Right forelimb (tissue), 1 donor: ENCODE measurements around the gene KLF1.
A peak's percentile ranks its signal among the peaks of the same experiment; 100 is the strongest.
"Not testable (repeated sequence)": the region's sequence is repeated elsewhere in the genome, so short reads cannot be mapped to it uniquely, and the experiment has no call there.

ENCODE experiments used
- DNase-seq: peaks from one replicate; pipeline ENCODE4 v3.0.0-alpha.2; 2018

KLF1 gene

DNA sequence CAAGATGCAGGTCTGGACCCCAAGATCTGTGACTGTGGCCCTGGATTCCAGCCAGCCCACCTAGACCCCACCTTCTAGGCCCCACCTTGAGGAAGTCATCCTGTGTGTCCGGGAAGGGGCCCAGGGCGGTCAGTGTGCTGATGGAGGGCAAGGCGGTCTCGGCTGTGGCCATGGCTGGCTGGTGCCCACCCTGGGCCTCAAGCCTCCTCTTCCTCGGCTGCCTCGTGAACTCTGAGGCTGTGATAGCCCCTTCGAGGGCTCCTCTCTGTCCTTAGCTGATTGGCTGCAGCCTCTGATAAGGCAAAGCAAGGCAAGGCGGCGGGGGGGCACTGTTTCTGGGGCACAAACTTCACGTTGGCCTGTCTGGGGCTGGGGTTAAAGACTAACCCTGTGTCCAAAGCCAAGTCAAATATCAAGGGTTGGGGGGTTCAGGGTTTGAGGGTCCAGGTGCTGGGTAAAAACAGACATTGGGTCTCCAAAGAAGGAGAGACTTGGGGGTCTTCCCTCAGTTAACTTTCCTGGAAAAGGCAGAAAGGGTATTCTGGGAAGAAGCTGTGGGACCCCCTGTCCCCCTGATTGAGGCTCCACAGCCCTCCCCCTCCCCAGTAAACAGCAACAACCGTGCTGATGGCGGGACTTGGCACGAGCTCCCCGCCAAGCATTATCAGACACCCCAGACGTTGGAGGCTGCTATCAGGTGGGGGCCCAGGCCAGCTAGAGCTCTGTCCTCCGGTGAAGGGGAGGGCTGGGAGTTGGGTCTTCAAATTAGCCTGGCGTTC lies at the start of gene KLF1:
Gene KLF1, minus strand, starts transcription at position 233 of the 779 bp plus-strand sequence. Its CDS starts 61 bp downstream, at position 172.
- DNase-seq = no peak

DNA sequence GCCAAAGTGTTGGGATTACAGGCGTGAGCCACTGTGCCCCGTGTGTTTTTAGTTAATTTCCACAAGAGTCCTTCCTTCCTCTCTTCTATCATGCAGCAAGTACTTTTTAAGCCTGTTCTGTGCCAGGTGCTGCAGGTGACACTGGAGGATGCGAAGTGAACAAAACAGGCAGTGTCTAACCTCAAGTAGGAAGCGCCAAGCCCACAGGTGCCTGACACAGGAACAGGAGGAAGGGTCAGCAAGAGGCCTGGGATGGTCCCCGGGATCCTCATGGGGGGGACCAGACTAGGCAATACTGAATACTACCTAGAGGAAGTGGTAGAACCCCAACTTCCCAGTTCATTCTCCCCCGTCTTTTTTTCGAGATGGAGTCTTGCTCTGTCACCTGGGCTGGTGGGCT lies 49.6 kb upstream of the KLF1 start:
- DNase-seq = no peak

DNA sequence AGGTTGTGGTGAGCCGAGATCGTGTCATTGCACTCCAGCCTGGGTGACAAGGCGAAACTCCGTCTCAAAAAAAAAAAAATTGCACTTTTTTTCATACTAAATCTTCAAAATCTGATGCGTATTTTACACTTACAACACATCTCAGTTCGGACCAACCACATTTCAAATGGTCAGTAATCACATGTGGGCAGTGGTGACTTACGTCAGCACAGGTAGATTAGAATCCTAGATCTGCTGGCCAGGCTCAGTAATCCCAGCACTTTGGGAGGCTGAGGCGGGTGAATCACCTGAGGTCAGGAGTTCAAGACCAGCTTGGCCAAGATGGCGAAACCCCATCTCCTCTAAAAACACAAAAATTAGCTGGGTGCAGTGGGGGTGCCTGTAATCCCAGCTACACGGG lies 48.1 kb upstream of the KLF1 start:
- DNase-seq = no peak

DNA sequence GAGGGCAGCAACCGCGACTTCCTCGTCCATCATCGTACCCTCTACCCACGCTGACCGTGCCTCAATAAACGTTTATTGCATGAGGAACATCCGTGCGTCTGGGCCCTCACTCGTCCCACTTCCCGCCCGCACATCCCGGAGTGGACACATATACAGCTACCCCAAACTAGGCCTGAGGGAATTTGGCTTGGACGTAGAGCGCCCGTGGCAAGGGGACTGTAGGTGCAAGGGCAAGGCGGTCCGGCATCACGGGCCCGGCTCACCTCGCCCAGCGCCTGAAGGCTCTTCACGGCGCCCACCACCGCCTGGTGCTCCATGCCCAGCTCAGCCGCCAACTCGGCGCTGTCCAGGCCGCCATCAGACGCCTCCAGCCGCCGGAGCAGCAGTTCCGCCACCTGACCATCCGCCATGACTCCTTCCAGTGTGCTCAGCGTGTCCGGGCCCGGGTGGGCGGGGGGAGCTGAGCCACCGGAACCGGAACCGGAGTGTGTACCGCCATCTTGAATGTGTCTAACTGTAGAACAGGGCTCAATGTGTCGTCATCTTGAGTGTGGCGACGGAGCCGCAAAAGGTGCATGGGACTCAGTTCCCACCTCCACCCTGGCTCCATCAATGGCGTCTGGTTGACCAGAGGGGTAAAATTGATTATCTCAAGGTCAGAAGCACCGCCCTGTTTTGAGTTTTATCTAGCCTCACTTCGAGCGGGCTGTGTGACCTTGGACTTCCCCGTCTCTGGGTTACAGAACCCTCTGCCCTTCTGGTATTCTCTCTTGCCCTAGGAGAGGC lies 46.5 kb upstream of the KLF1 start, which contains the start of gene FARSA:
Gene FARSA, minus strand, starts transcription at position 425 of the 786 bp plus-strand sequence. Its CDS starts 15 bp downstream, at position 410.
- DNase-seq = peak; percentile 96

DNA sequence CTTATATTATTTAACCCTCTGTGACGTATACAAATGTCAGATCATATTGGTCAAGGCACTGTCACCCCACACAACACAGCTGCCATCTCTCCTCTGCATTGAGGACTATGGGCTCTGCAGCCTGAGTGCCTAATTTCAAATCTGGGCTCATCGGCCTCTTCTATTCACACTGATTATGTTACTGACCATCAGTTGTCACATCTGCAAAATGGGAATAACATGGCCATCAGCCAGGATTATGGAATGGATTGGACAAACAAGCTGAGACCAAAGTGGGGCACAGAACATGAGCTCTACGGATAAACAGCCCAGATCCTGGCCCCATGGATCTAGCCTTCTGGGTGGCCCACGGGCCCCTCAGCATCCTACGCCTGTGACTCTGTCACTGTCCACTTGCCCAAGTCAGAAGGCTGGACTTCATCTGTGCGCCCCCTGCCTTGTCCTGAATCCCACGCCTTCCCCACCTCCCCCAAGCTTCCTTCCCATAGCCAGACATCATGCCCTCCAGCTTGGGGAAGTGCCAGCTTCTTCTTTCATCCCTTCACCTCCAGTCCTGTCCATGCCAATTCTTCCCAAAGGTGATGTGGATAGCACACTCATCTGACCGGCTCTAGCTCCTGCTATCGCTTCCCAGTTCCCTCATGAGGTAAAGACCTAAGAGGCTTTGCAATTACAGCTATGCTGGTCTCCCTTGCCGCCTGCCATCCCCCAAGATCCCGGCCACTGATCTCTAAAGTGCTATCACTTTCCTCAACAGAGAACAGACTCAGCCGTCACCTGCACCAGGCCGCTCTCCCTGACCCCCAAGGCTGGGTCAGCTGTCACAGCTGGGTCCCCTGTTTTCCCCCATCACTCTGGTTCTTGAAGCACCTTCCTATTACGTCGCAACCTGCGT lies 45.6 kb upstream of the KLF1 start:
- no peak for DNase-seq

DNA sequence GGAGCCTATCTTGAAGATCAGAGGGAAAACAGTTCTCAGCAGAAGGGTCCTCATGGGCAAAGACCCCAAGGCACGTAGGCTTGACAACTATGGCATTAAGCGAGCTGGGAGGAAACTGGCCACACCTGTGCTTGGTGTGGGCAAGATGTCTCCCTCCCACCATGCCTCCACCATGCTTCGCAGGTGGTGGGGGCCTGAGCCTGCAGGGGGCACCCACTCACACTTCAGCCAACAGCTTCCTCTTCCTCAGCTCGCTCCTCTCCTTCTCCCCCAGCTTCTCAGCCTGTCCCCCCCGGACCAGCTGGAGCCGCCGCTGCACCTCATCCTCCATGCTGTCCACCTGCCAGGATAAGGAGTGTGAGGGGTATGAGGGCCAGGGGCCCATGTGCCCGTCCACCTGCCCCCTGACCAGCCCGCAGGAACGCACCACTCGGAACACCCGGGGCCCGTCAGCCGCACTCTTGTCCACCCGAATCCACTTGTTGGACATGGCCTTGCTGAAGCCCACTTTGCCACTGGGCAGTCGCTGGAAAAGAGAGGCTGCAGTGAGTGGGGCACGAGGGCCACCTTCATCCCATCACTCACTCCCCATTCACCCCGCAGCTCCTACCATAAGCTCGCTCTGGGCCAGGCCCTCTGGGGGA lies 43.1 kb upstream of the KLF1 start:
- DNase-seq = no peak

DNA sequence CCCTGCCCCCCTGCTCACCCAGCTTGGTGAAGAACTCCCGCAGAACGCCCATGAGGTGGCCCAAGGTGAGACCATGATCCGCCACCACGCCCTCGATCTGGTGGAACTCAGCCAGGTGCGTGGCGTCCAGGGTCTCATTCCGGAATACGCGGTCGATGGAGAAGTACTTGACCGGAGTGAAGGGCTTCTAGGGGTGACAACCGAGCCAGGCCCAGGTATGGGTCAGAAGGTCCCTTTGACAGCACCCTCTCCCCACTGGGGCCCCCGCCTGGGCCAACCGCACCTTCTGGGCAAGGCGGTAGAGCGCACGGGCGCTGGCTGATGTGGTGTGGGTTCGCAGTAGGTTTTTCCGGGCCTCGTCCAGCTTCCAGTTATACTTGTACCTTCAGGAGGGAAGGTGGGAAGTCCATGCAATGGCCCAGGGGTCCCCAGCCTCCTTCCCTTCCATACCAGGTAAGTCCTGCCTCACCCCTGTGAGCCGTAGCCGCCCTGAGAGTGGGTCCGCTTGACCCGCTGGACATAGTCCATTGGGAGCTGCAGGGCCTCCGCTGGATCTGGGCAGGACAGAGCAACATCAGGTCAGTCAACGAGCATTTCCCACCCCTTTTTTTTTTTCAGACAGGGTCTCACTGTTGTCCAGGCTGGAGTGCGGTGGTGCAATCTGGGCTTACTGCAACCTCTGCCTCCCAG lies 37.8 kb upstream of the KLF1 start:
- no peak for DNase-seq

DNA sequence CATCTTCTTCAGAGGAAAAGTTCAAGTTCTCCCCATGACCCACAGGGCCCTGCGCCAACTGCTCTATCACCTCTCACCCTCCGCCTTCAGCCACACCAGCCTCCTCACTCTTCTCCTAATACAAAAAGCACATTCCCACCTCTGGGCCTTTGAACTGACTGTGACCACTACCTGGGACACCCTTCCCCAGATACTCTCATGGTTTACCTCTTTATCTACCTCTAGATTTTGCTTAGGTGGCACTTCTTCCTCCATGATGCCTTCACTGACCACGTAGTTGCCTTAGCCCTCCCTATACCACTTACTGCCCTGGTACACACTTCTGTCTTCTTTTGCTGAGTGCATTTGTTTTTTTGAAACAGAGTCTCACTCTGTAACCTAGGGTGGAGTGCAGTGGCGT lies 36.0 kb upstream of the KLF1 start:
- DNase-seq = no peak

DNA sequence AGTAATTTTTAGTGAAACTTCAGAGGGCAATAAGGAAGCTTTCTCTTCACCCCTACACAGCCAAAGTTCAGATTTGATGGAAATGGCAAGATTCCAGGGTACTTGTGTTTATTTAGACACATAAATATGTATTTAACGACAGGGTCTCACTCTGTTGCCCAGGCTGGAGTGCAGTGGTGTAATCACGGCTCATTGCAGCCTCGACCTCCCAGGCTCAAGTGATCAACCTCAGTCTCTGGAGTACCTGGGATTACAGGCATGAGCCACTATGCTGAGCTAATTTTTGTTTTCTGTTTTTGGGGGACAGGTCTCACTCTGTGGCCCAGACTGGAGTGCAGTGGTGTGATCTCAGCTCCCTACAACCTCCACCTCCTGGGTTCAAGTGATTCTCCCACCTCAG lies 34.0 kb upstream of the KLF1 start:
- DNase-seq = no peak

DNA sequence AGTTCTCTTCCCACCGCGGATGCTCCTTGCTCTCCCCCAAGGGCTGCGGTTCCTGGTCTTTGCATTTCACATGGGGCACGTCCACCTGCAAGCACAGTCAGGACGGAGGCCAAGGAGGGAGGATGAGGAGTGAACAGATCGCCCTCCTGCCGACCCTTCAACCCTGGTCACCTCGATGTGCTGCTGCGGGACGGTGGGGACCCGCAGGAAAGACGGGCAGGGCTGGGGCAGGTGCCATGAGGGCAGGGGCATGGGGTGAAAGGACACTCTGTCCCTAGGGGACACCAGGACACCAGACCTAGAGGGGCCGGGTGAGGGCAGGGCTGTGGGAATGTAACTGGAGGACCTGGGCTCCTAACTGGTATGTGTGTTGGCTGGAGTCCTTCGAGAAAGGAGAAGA lies 31.3 kb upstream of the KLF1 start:
- DNase-seq = no peak

DNA sequence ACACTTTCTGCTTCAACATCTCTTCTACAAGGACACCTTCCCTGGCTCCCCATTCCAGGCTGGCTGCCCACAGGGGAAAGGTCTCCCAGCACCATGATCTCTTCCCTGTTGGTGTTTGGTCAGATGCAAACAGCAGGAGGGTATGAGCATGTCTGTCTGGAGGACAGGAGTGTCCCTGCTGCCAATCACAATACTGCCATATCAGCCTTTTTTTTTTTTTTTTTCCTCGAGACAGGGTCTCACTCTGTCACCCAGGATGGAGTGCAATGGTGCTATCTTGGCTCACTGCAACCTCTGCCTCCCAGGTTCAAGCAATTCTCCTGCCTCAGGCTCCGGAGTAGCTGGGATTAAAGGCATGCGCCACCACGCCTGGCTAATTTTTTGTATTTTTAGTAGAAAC lies 28.9 kb upstream of the KLF1 start:
- not testable (repeated sequence) for DNase-seq

DNA sequence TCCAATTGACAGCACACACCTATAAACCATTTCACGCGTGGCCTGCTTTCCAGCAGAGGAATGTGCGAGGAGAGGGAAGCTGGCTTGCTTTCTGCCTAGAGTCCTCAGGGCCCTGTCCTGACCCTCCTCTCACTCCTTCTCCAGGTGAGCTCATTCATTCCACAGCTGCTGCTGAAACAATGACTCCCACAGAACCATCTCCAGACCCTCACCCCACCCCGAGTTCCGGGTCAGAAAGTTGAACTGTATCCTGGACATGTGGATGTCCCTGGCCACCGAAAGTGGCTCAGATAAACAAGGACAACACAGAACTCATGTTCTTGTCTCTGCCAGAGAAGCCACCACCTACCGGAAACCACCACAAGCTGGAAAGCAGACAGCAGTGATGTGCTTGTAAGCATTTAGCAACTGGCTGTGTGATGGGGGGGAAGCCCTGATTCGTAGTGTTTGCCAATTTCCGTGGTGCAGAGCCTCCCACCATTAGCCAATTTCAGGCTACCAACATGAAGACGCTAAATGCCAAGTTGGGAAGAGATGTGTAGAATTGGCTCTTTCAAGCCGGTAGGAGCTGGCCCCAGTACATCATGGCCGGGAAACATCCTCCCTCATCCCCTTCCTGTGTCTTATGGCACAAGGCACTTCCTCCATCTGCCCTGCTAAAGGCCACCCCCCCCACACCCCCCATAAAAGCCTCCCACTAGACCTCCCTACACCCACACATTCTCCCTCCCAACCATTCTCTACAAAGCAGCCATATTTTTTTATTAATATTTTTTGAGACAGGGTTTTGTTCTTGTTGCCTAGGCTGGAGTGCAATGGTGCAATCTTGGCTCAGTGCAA lies 27.1 kb upstream of the KLF1 start:
- peak; percentile 64 for DNase-seq

DNA sequence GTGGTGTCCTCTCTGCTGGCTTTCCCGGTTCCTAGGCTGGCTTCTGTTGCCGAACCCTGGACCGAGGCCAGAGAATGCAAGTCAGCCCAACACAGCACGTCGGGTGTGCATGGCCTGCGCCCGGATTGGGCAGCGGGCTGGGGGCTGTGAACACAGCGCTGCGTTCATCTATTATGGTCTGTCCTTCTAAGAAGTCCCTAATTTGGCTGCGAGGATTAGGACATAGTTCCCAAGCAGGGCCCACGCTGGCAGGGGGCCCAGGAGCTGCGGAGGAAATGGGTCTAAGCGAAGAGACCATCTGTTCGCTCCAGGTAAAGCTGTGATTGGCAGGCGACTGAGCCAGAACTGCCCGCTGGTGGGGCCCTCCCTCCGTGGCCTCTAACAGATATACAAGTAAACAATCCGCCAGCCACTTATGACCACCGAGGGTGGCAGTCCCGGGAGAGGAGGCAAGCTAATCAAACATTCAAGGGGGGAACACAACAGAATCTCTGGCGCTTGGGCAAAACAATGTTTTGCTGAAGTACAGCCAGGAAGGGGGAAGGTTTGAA lies 26.1 kb upstream of the KLF1 start:
- DNase-seq = peak; percentile 85

DNA sequence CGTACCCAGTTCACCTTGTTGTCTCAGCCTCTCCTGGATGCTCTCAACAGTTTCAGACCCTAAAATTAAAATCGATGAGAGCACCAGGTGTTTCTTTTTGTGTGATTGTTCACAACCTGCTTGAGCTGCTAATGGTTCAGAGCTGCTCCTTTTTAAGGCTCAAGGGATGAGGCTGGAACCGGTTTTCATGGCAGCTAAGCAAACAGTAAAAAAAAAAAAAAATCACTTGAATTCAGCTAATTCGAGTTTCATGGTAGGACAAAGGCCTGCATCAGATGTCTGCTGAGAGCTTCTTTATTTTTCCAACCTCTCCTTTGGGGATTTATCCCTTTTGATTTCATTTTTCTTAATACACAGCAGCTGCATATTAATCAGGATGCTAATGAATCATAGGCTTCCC lies 25.6 kb upstream of the KLF1 start:
- DNase-seq = no peak

DNA sequence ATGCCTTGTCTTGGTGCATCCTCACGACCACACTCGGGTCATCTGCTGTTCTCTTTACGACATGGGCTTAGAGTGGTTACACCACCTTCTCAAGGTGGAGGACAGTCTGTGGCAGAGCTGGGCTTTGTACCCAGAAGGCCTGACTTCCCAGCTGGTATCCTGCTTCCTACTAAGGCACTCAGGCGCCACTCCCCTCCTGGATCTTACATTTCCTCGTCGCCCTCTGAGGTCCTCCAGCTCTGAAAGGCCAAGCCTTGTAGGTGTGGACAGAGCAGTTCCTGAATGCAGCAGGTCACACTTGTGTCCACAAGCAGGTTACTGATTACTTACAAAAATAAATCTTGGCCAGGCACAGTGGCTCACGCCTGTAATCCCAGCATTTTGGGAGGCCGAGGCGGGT lies 20.2 kb upstream of the KLF1 start:
- DNase-seq = no peak

DNA sequence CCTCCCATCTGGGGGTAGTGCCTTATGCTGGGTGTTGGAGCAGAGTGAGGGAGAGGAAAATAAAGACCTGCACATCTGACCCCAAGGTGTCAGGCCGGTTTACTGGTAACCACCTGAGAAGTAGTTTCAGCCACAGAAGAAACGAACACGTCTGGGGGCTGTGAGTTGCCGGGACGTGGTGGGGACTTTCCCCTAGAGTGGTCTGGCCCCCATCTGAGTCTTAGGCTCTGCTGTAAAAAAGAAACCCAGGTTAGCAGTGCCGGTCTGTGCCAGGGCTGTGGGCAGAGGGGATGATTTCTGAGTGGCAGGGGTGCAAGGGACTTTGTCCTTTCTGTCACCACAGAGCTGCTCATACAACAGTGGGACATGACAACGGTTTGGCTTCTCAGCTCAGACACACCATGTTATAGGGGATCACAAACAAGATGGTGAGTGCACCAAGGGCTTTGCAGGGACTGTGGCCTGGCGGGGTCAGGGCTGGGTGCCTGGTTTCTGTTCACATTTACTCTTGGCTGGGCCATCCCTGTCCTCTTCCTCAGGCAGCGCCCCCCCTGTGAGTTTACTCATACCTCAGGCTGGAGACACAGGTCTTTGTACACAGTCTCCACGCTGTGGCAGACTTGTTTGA lies 13.0 kb upstream of the KLF1 start:
- no peak for DNase-seq

DNA sequence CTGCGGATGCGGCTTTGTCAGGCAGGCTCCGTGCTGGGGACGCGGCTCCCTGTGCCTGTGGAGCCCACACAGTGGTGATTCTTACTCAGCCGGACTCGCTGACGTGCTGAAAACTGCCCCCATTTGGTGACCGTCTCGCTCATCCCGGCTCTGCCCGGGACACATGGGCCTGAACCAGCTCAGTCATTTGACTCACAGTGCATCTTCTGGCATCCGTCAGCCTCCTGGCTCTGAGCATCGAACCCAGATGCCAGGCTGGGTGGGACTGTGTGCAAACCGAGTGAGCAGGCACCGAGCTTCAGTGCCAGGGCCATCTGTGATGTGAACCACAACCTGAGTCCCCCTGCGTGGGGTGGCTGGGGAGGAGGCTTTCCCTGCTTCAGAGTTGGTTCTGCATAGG lies 9.5 kb upstream of the KLF1 start:
- no peak for DNase-seq

DNA sequence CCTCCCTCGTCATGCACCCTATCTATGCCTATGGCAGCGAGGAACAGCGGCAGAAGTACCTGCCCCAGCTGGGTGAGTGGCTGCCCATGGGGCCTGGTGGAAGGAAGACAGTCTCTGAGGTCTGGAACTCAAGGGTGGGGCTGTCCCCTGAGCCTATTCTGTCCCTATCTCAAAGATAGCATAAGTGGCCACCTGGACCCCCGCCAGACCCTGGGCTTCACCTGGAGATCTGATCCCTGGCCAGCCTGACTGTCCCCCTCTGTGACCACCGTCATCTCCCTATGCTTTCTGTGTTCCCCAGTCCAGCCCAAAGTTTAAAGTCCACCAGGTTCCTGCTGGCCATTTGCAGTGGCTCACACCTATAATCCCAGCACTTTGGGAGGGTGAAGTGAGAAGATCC lies 6.6 kb upstream of the KLF1 start:
- DNase-seq = no peak

DNA sequence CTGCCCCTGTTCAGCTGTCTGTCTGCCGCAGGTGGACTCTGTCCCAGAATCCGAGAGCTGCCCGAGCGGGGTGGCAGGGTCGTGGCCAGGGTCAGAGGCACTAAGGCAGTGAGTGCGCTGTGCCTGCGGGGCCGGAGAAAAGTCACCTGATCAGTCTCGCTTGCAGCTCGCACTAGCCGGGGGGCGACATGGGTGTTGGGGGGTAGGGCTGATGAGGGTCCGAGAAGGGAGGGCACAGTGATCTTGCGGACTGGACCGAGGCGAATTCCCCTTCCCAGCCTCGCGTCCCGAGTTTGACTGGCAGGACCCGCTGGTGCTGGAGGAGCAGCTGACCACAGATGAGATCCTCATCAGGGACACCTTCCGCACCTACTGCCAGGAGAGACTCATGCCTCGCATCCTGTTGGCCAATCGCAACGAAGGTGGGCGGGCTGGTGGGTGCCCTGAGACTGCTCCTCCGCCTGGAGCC lies 4.6 kb upstream of the KLF1 start:
- DNase-seq = no peak
